ENCODE measurements around the gene RASA3.

Gene RASA3

GRCh38 chr13:114046431-114046975 lies 85.9 kb downstream of the RASA3 start:
- Histone ChIP-seq H2AFZ (ENCODE audit: low read depth, low read length) (no peak overlapping the region), H3K27me3 (ENCODE audit: insufficient read depth, low read length, poor library complexity) (no peaks in the 10 kb centered on the region)
- ATAC-seq (ENCODE audit: insufficient read depth, low read depth): no peak

GRCh38 chr13:114045113-114045735 lies 87.2 kb downstream of the RASA3 start:
- Histone ChIP-seq H3K4me2 (ENCODE audit: insufficient read depth, low read length) (no peak overlapping the region), H3K36me3 (ENCODE audit: insufficient read depth, low read length) (peaks cover 39% of the 10 kb centered on the region), H3K4me3 (ENCODE audit: low read depth in 1 of 2, low read length in 2 of 2) (no peak overlapping the region), H3K9me3 (ENCODE audit: insufficient read depth, low read length, severe bottlenecking) (no peaks in the 10 kb centered on the region), H4K20me1 (ENCODE audit: insufficient read depth, low read length) (peaks cover 50% of the 10 kb centered on the region), H3K27me3 (ENCODE audit: insufficient read depth, low read length, poor library complexity) (no peaks in the 10 kb centered on the region), H3K79me2 (ENCODE audit: insufficient read depth, low read length) (peaks cover 46% of the 10 kb centered on the region), H3K27ac (ENCODE audit: low read length) (no peak overlapping the region), H2AFZ (ENCODE audit: low read depth, low read length) (no peak overlapping the region), H3K9ac (ENCODE audit: low read depth, low read length) (no peak overlapping the region), H3K4me1 (ENCODE audit: insufficient read depth, low read length) (peaks cover 9% of the 10 kb centered on the region)
- TF ChIP-seq CTCF (IDR thresholded peaks at IDR 0.05; ENCODE audit: borderline replicate concordance, extremely low read depth, low read length, poor library complexity, severe bottlenecking) (no peak), EZH2 (IDR thresholded peaks at IDR 0.05; ENCODE audit: borderline replicate concordance, low read depth, low read length, severe bottlenecking) (no peak)
- DNase-seq: no peak
- no peak for ATAC-seq (ENCODE audit: insufficient read depth, low read depth)

More at GRCh38 chr13:114046431-114046975, 85.9 kb downstream of the RASA3 start:
- H3K27ac ChIP-seq (ENCODE audit: low read length): no peak overlapping the region
- DNase-seq: no peak
- peaks cover 39% of the 10 kb centered on the region for H3K79me2 ChIP-seq (ENCODE audit: insufficient read depth, low read length)
- peaks cover 43% of the 10 kb centered on the region for H3K36me3 ChIP-seq (ENCODE audit: insufficient read depth, low read length)
- no peak overlapping the region for H3K4me2 ChIP-seq (ENCODE audit: insufficient read depth, low read length)
- H4K20me1 ChIP-seq (ENCODE audit: insufficient read depth, low read length): peaks cover 55% of the 10 kb centered on the region
- no peaks in the 10 kb centered on the region for H3K9me3 ChIP-seq (ENCODE audit: insufficient read depth, low read length, severe bottlenecking)
- no peak overlapping the region for H3K4me3 ChIP-seq (ENCODE audit: low read depth in 1 of 2, low read length in 2 of 2)
- TF ChIP-seq CTCF (IDR thresholded peaks at IDR 0.05; ENCODE audit: borderline replicate concordance, extremely low read depth, low read length, poor library complexity, severe bottlenecking): no peak
- no peak for TF ChIP-seq EZH2 (IDR thresholded peaks at IDR 0.05; ENCODE audit: borderline replicate concordance, low read depth, low read length, severe bottlenecking)
- H3K4me1 ChIP-seq (ENCODE audit: insufficient read depth, low read length): peaks cover 9% of the 10 kb centered on the region
- no peak overlapping the region for H3K9ac ChIP-seq (ENCODE audit: low read depth, low read length)

- peaks cover 49% of the 10 kb centered on the region for H4K20me1 ChIP-seq (ENCODE audit: insufficient read depth, low read length)
- no peak overlapping the region for H3K4me2 ChIP-seq (ENCODE audit: insufficient read depth, low read length)
- H3K4me3 ChIP-seq (ENCODE audit: low read depth in 1 of 2, low read length in 2 of 2): no peak overlapping the region
- ATAC-seq (ENCODE audit: insufficient read depth, low read depth) (peak; percentile 49; the same call in 1 of the 3 replicates), DNase-seq (peak; percentile 19)
- H3K9ac ChIP-seq (ENCODE audit: low read depth, low read length): no peak overlapping the region
- H2AFZ ChIP-seq (ENCODE audit: low read depth, low read length): no peak overlapping the region
- peaks cover 32% of the 10 kb centered on the region for H3K36me3 ChIP-seq (ENCODE audit: insufficient read depth, low read length)
- no peaks in the 10 kb centered on the region for H3K27me3 ChIP-seq (ENCODE audit: insufficient read depth, low read length, poor library complexity)
- no peak overlapping the region for H3K27ac ChIP-seq (ENCODE audit: low read length)
- peaks cover 44% of the 10 kb centered on the region for H3K79me2 ChIP-seq (ENCODE audit: insufficient read depth, low read length)
- TF ChIP-seq CTCF (IDR thresholded peaks at IDR 0.05; ENCODE audit: borderline replicate concordance, extremely low read depth, low read length, poor library complexity, severe bottlenecking): no peak
- TF ChIP-seq EZH2 (IDR thresholded peaks at IDR 0.05; ENCODE audit: borderline replicate concordance, low read depth, low read length, severe bottlenecking): no peak
- H3K9me3 ChIP-seq (ENCODE audit: insufficient read depth, low read length, severe bottlenecking): no peaks in the 10 kb centered on the region
- H3K4me1 ChIP-seq (ENCODE audit: insufficient read depth, low read length): peaks cover 6% of the 10 kb centered on the region; the same call in 1 of the 2 replicates
These were observed 87.9 kb downstream of the RASA3 start for GRCh38 chr13:114044486-114044885.

Data from DND-41 (cell line).